NCI-H748 (cell line): ENCODE results near the gene DNASE1L3.
"Not testable (repeated sequence)": the region's sequence is repeated elsewhere in the genome, so short reads cannot be mapped to it uniquely, and the experiment has no call there.

Source experiments
- DNase-seq: peaks from one replicate; lab custom pipeline; 2025; ENCODE audit not compliant: unreplicated experiment; lab: John Stamatoyannopoulos, UW

The DNASE1L3 gene

GRCh38 chr3:58202917-58203360 lies 7.8 kb downstream of the DNASE1L3 start:
- DNase-seq: no peak

GRCh38 chr3:58201451-58201850 lies 9.3 kb downstream of the DNASE1L3 start:
- DNase-seq: not testable (repeated sequence)

GRCh38 chr3:58200846-58201355 lies 9.9 kb downstream of the DNASE1L3 start:
- no peak for DNase-seq

- DNase-seq: no peak
Observed at GRCh38 chr3:58200121-58200709, 10.6 kb downstream of the DNASE1L3 start.

GRCh38 chr3:58198804-58199203 lies 12.0 kb downstream of the DNASE1L3 start:
- DNase-seq: no peak

- DNase-seq: no peak
Observed at GRCh38 chr3:58198362-58198761, 12.4 kb downstream of the DNASE1L3 start.

- DNase-seq: no peak
Observed at GRCh38 chr3:58197588-58197987, 13.2 kb downstream of the DNASE1L3 start.

GRCh38 chr3:58193682-58194407 lies 16.9 kb downstream of the DNASE1L3 start:
- DNase-seq: no peak

GRCh38 chr3:58192069-58192468 lies 18.7 kb downstream of the DNASE1L3 start:
- DNase-seq: no peak

- DNase-seq: no peak
Observed at GRCh38 chr3:58191361-58191991, 19.3 kb downstream of the DNASE1L3 start.

- no peak for DNase-seq
Observed at GRCh38 chr3:58190882-58191281, 19.9 kb downstream of the DNASE1L3 start.

- DNase-seq: no peak
Observed at GRCh38 chr3:58190291-58190690, 20.5 kb downstream of the DNASE1L3 start.

- no peak for DNase-seq
Observed at GRCh38 chr3:58189691-58190090, 21.1 kb downstream of the DNASE1L3 start.

- no peak for DNase-seq
Observed at GRCh38 chr3:58188921-58189451, 21.8 kb downstream of the DNASE1L3 start.

- DNase-seq: no peak
Observed at GRCh38 chr3:58188173-58188564, 22.6 kb downstream of the DNASE1L3 start.

- no peak for DNase-seq
Observed at GRCh38 chr3:58184982-58185360, 25.8 kb downstream of the DNASE1L3 start.

- DNase-seq: no peak
Observed at GRCh38 chr3:58184309-58184981, 26.3 kb downstream of the DNASE1L3 start.

- no peak for DNase-seq
Observed at GRCh38 chr3:58183891-58184290, 26.9 kb downstream of the DNASE1L3 start.

- no peak for DNase-seq
Observed at GRCh38 chr3:58183221-58183620, 27.6 kb downstream of the DNASE1L3 start.

- DNase-seq: peak; percentile 4
Observed at GRCh38 chr3:58180940-58181587, 29.7 kb downstream of the DNASE1L3 start.
